PFSK-1 (cell line): ENCODE results near the gene ANO1.

Source experiments
- FOXP2 ChIP-seq: optimal IDR thresholded peaks from 2 replicates; pipeline ENCODE3; 2011; ENCODE audit warnings: borderline replicate concordance, control low read depth, inconsistent platforms; ENCODE audit not compliant: insufficient read depth; ENCODE audit errors: extremely low read length, extremely low read depth
- POLR2AphosphoS5 ChIP-seq: IDR thresholded peaks from 2 replicates; pipeline ENCODE4 v1.6.1; 2012; ENCODE audit warnings: low read depth, mild to moderate bottlenecking, control low read depth, low read length, moderate library complexity
- REST ChIP-seq, 2 experiments: IDR thresholded peaks; 2 replicates each; pipeline versions ENCODE4 v1.6.1 to v1.8.0; 2011 to 2012; ENCODE audit warnings: low read depth in 2 of 2, low read length in 2 of 2, control low read depth in 1 of 2, inconsistent platforms in 1 of 2, mild to moderate bottlenecking in 1 of 2, moderate library complexity in 1 of 2; ENCODE audit not compliant: insufficient read depth in 1 of 2
- SIN3A ChIP-seq: IDR thresholded peaks from 2 replicates; pipeline ENCODE4 v1.6.1; 2012; ENCODE audit warnings: mild to moderate bottlenecking, low read length, moderate library complexity, borderline replicate concordance; ENCODE audit not compliant: insufficient read depth
- TAF1 ChIP-seq: IDR thresholded peaks from 2 replicates; pipeline ENCODE4 v1.6.1; 2012; ENCODE audit warnings: low read length, control low read depth, borderline replicate concordance; ENCODE audit not compliant: insufficient read depth

The ANO1 gene

GRCh38 chr11:70175236-70175698 is 97.2 kb downstream of the ANO1 start:
- TF ChIP-seq POLR2AphosphoS5 (no peak), FOXP2 (no peak), REST (IDR thresholded peaks at IDR 0.05; ENCODE audit: insufficient read depth in 1 of 2, low read depth in 2 of 2, low read length in 2 of 2) (no peak), TAF1 (no peak), SIN3A (no peak)

GRCh38 chr11:70176940-70177689 is 99.0 kb downstream of the ANO1 start:
- TF ChIP-seq REST (IDR thresholded peaks at IDR 0.05; ENCODE audit: insufficient read depth in 1 of 2, low read depth in 2 of 2, low read length in 2 of 2) = no peak
- no peak for TF ChIP-seq FOXP2

GRCh38 chr11:70180906-70181305 is 102.8 kb downstream of the ANO1 start:
- TF ChIP-seq SIN3A (no peak), POLR2AphosphoS5 (no peak), FOXP2 (no peak), REST (IDR thresholded peaks at IDR 0.05; ENCODE audit: insufficient read depth in 1 of 2, low read depth in 2 of 2, low read length in 2 of 2) (no peak)

GRCh38 chr11:70182266-70182665 is 104.1 kb downstream of the ANO1 start:
- no peak for TF ChIP-seq REST (IDR thresholded peaks at IDR 0.05; ENCODE audit: insufficient read depth in 1 of 2, low read depth in 2 of 2, low read length in 2 of 2)

- TF ChIP-seq REST (IDR thresholded peaks at IDR 0.05; ENCODE audit: insufficient read depth in 1 of 2, low read depth in 2 of 2, low read length in 2 of 2) = no peak
Measured at GRCh38 chr11:70183032-70183431, 104.9 kb downstream of the ANO1 start.
